Smooth muscle cell (in vitro differentiated cells): Measurements from ENCODE around the gene TUT4. TPM values are rescaled to one million over a fixed set of nuclear protein-coding genes. Genes with fewer than 3 reads are reported as not detected.

Experiments
- DNase-seq: peaks from one replicate; lab custom pipeline; 2025; ENCODE audit not compliant: unreplicated experiment; lab: John Stamatoyannopoulos, UW
- H2AFZ ChIP-seq: fragments of 200-600 bp; sonication (generic); 2 replicates; pipeline ENCODE4 v1.6.0; 2016; ENCODE audit warnings: antibody characterized with exemption, low read depth, mild to moderate bottlenecking
- H3F3A ChIP-seq: fragments of 200-600 bp; sonication (generic); 2 replicates; pipeline ENCODE4 v1.6.0; 2017; ENCODE audit warnings: antibody characterized with exemption, low read depth
- H3K27ac ChIP-seq: fragments of 200-600 bp; sonication (generic); 2 replicates; pipeline ENCODE4 v1.5.1; 2016; ENCODE audit warnings: low read depth, mild to moderate bottlenecking
- H3K27me3 ChIP-seq: fragments of 200-600 bp; sonication (generic); 2 replicates; pipeline ENCODE4 v1.6.1; 2016; ENCODE audit warnings: low read depth, mild to moderate bottlenecking
- H3K36me3 ChIP-seq: fragments of 200-600 bp; sonication (generic); 2 replicates; pipeline ENCODE4 v1.5.1; 2016; ENCODE audit warnings: low read depth
- H3K4me1 ChIP-seq: fragments of 200-600 bp; sonication (generic); 2 replicates; pipeline ENCODE4 v1.5.1; 2016; ENCODE audit warnings: low read depth
- H3K4me2 ChIP-seq: fragments of 200-600 bp; sonication (generic); 2 replicates; pipeline ENCODE4 v1.6.0; 2016; ENCODE audit warnings: mild to moderate bottlenecking
- H3K4me3 ChIP-seq: fragments of 200-600 bp; sonication (generic); 2 replicates; pipeline ENCODE4 v1.5.1; 2016; ENCODE audit warnings: mild to moderate bottlenecking
- H3K79me2 ChIP-seq: fragments of 200-600 bp; sonication (generic); 2 replicates; pipeline ENCODE4 v1.6.0; 2016; ENCODE audit warnings: low read depth, mild to moderate bottlenecking
- H3K9ac ChIP-seq: fragments of 200-600 bp; sonication (generic); 2 replicates; pipeline ENCODE4 v1.6.0; 2016; ENCODE audit warnings: low read depth
- H3K9me3 ChIP-seq: fragments of 200-600 bp; sonication (generic); replicated peaks from 2 replicates; pipeline ENCODE4 v1.5.1; 2016; ENCODE audit warnings: low read depth
- H4K20me1 ChIP-seq: fragments of 200-600 bp; sonication (generic); 2 replicates; pipeline ENCODE4 v1.6.0; 2016; ENCODE audit warnings: low read depth
- CTCF ChIP-seq: fragments of 200-600 bp; sonication (generic); IDR thresholded peaks from 2 replicates; pipeline ENCODE4 v1.5.1; 2017; ENCODE audit warnings: borderline replicate concordance, mild to moderate bottlenecking, antibody characterized with exemption; ENCODE audit not compliant: insufficient read depth, poor library complexity, severe bottlenecking
- whole genome bisulfite sequencing: methylation state at CpG from one replicate; pipeline ENCODE4 v1.1.7; 2016; ENCODE audit warnings: low lambda C conversion rate; 5-methylcytosine and 5-hydroxymethylcytosine counted together
- polyA plus RNA-seq: library from polyadenylated mRNA; unstranded; fragments of >200 nt; fragmentation: Nextera tagmentation; extraction: Ambion mirVana; gene quantifications from 2 replicates; pipeline ENCODE4 v1.2.1, GENCODE V29; 2016
- total RNA-seq: library from RNA; depleted of rRNA; stranded (reverse); fragments of >200 nt; gene quantifications from 2 replicates; pipeline ENCODE4 v1.2.3, GENCODE V29; 2014

TUT4 gene
- total and polyA plus RNA-seq, 2 experiments from 2014 or later = 13.9 to 58.3 TPM

- 88% methylated on average over 3 of the region's 3 CpGs for WGBS
- H3K4me1 ChIP-seq = peaks cover 13% of the 10 kb centered on the region
- H3K27me3 ChIP-seq = no peaks in the 10 kb centered on the region
- H3K4me3 ChIP-seq = peak overlapping the region; percentile 66
- peak overlapping the region; percentile 91 for H3K4me2 ChIP-seq
- no peak for DNase-seq
- no peak overlapping the region for H3K9ac ChIP-seq
- no peak overlapping the region for H3K27ac ChIP-seq
- TF ChIP-seq CTCF = no peak
- H4K20me1 ChIP-seq = no peaks in the 10 kb centered on the region
- H3K9me3 ChIP-seq = no peaks in the 10 kb centered on the region
- H2AFZ ChIP-seq = peak overlapping the region; percentile 96
- H3K79me2 ChIP-seq = peaks cover 14% of the 10 kb centered on the region
- no peaks in the 10 kb centered on the region for H3F3A ChIP-seq
- no peaks in the 10 kb centered on the region for H3K36me3 ChIP-seq
Observed at GRCh38 chr1:52601519-52601918, 48.6 kb upstream of the TUT4 start.

- no peak overlapping the region for H3K4me2 ChIP-seq
- DNase-seq = no peak
- TF ChIP-seq CTCF = no peak
- WGBS = 97% methylated on average over 8 of the region's 8 CpGs
- no peaks in the 10 kb centered on the region for H3K27me3 ChIP-seq
- H3F3A ChIP-seq = no peaks in the 10 kb centered on the region
- H2AFZ ChIP-seq = no peak overlapping the region
- H3K9ac ChIP-seq = no peak overlapping the region
- no peak overlapping the region for H3K4me3 ChIP-seq
- no peak overlapping the region for H3K27ac ChIP-seq
- H3K9me3 ChIP-seq = no peaks in the 10 kb centered on the region
- no peaks in the 10 kb centered on the region for H3K36me3 ChIP-seq
- peaks cover 14% of the 10 kb centered on the region for H3K79me2 ChIP-seq
- H4K20me1 ChIP-seq = no peaks in the 10 kb centered on the region
- H3K4me1 ChIP-seq = peaks cover 13% of the 10 kb centered on the region
Observed at GRCh38 chr1:52600533-52601179, 47.8 kb upstream of the TUT4 start.

- Histone ChIP-seq H3K9me3 (no peaks in the 10 kb centered on the region), H3K9ac (no peak overlapping the region), H3K4me3 (no peak overlapping the region), H3K4me2 (no peak overlapping the region), H3K27me3 (no peaks in the 10 kb centered on the region), H3K36me3 (no peaks in the 10 kb centered on the region), H2AFZ (no peak overlapping the region), H3F3A (no peaks in the 10 kb centered on the region), H4K20me1 (no peaks in the 10 kb centered on the region), H3K27ac (no peak overlapping the region), H3K79me2 (peaks cover 14% of the 10 kb centered on the region), H3K4me1 (peaks cover 17% of the 10 kb centered on the region)
- DNase-seq = no peak
- no peak for TF ChIP-seq CTCF
- 91% methylated on average over 7 of the region's 7 CpGs for WGBS
Observed at GRCh38 chr1:52599236-52599635, 46.3 kb upstream of the TUT4 start.

GRCh38 chr1:52598729-52599128, 45.8 kb upstream of the TUT4 start:
- DNase-seq = no peak
- no peak overlapping the region for H2AFZ ChIP-seq
- H3K4me1 ChIP-seq = peaks cover 16% of the 10 kb centered on the region
- no peaks in the 10 kb centered on the region for H3K27me3 ChIP-seq
- no peak overlapping the region for H3K9ac ChIP-seq
- no peak overlapping the region for H3K27ac ChIP-seq
- no peak overlapping the region for H3K4me3 ChIP-seq
- no peaks in the 10 kb centered on the region for H3K9me3 ChIP-seq
- no peaks in the 10 kb centered on the region for H3F3A ChIP-seq
- no peak overlapping the region for H3K4me2 ChIP-seq
- H3K79me2 ChIP-seq = peaks cover 14% of the 10 kb centered on the region
- WGBS = 95% methylated on average over 7 of the region's 7 CpGs
- no peak for TF ChIP-seq CTCF
- no peaks in the 10 kb centered on the region for H4K20me1 ChIP-seq
- no peaks in the 10 kb centered on the region for H3K36me3 ChIP-seq
